OCI-LY7 (cell line): ENCODE results near the gene PSTPIP2.

ENCODE experiments used
- EZH2phosphoT487 ChIP-seq: fragments of 200-600 bp; sonication (generic); IDR thresholded peaks from 2 replicates; pipeline ENCODE4 v1.6.1; 2018; ENCODE audit warnings: low read depth, borderline replicate concordance, mild to moderate bottlenecking, mixed run types, antibody characterized with exemption, low read length, moderate library complexity, mixed read lengths
- TF ChIP-seq, protein P1 (sequence below): fragments of 200-600 bp; sonication (generic); conservative IDR thresholded peaks from 2 replicates; pipeline ENCODE4 v1.5.1; 2014; ENCODE audit warnings: mild to moderate bottlenecking, antibody characterized with exemption, low read length, moderate library complexity, mixed read lengths

DNA sequence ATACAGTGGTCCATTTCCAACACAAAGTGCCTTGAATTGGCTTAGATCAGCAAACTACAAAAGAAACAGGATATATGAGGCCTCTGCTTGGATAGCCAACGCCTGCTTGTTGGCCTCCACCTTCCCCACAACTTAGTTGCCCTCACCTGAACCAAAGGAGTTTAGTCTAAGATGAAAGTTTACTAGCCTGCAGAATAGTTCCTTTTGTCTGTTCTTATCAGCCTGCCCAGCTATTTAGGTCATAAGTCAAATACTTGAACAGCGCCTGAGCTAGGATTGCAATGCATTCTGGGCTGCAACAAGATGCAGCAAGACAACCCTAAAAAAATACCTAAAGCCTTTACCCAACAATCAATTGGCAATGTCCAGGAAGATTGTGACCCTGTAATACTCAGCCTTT lies 91.8 kb downstream of the PSTPIP2 start:
- TF ChIP-seq, protein P1, sequence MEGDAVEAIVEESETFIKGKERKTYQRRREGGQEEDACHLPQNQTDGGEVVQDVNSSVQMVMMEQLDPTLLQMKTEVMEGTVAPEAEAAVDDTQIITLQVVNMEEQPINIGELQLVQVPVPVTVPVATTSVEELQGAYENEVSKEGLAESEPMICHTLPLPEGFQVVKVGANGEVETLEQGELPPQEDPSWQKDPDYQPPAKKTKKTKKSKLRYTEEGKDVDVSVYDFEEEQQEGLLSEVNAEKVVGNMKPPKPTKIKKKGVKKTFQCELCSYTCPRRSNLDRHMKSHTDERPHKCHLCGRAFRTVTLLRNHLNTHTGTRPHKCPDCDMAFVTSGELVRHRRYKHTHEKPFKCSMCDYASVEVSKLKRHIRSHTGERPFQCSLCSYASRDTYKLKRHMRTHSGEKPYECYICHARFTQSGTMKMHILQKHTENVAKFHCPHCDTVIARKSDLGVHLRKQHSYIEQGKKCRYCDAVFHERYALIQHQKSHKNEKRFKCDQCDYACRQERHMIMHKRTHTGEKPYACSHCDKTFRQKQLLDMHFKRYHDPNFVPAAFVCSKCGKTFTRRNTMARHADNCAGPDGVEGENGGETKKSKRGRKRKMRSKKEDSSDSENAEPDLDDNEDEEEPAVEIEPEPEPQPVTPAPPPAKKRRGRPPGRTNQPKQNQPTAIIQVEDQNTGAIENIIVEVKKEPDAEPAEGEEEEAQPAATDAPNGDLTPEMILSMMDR: no peak
- TF ChIP-seq EZH2phosphoT487: no peak
